NCI-H2029 treated with DMSO at 0.1 percent for 48 hours (cell line): ENCODE measurements around the gene PPFIA1.

Experiments
- DNase-seq: peaks from one replicate; lab custom pipeline; 2025; lab: John Stamatoyannopoulos, UW

Gene PPFIA1

GRCh38 chr11:70297341-70297740 lies 26.9 kb downstream of the PPFIA1 start:
- no peak for DNase-seq

GRCh38 chr11:70298243-70298915 lies 27.9 kb downstream of the PPFIA1 start:
- no peak for DNase-seq

- no peak for DNase-seq
Measured at GRCh38 chr11:70299636-70300035, 29.1 kb downstream of the PPFIA1 start.

- no peak for DNase-seq
Measured at GRCh38 chr11:70301191-70301590, 30.7 kb downstream of the PPFIA1 start.

GRCh38 chr11:70301721-70302418 lies 31.4 kb downstream of the PPFIA1 start:
- DNase-seq = no peak

- DNase-seq = no peak
Measured at GRCh38 chr11:70302419-70302752, 31.9 kb downstream of the PPFIA1 start.

- no peak for DNase-seq
Measured at GRCh38 chr11:70303070-70303469, 32.6 kb downstream of the PPFIA1 start.

GRCh38 chr11:70304208-70304603 lies 33.7 kb downstream of the PPFIA1 start:
- no peak for DNase-seq

- no peak for DNase-seq
Measured at GRCh38 chr11:70305501-70305900, 35.0 kb downstream of the PPFIA1 start.

- no peak for DNase-seq
Measured at GRCh38 chr11:70306586-70307033, 36.1 kb downstream of the PPFIA1 start.

- DNase-seq = no peak
Measured at GRCh38 chr11:70307176-70307575, 36.7 kb downstream of the PPFIA1 start.

- DNase-seq = no peak
Measured at GRCh38 chr11:70311616-70312015, 41.1 kb downstream of the PPFIA1 start.

GRCh38 chr11:70312401-70313357 lies 42.2 kb downstream of the PPFIA1 start:
- DNase-seq = no peak

GRCh38 chr11:70313945-70314344 lies 43.5 kb downstream of the PPFIA1 start:
- DNase-seq = no peak

GRCh38 chr11:70314730-70315129 lies 44.2 kb downstream of the PPFIA1 start:
- DNase-seq = no peak

- no peak for DNase-seq
Measured at GRCh38 chr11:70315716-70316115, 45.2 kb downstream of the PPFIA1 start.

- no peak for DNase-seq
Measured at GRCh38 chr11:70317581-70318305, 47.3 kb downstream of the PPFIA1 start.

GRCh38 chr11:70319396-70320076 lies 49.0 kb downstream of the PPFIA1 start:
- no peak for DNase-seq

- DNase-seq = no peak
Measured at GRCh38 chr11:70322666-70323065, 52.2 kb downstream of the PPFIA1 start.

GRCh38 chr11:70323806-70324205 lies 53.3 kb downstream of the PPFIA1 start:
- DNase-seq = no peak

GRCh38 chr11:70324376-70325115 lies 54.1 kb downstream of the PPFIA1 start:
- no peak for DNase-seq
